Kidney tubule cell (primary cell): ENCODE results near the gene HIF1A.
"Not testable (repeated sequence)": the region's sequence is repeated elsewhere in the genome, so short reads cannot be mapped to it uniquely, and the experiment has no call there.

Experiments used
- DNase-seq: peaks from one replicate; pipeline ENCODE4 v3.0.0-alpha.2; 2018; ENCODE audit warnings: low spot score

HIF1A gene

GRCh38 chr14:61694830-61695694 is at the start of gene HIF1A:
HIF1A (plus strand) TSS chr14:61695513; CDS start chr14:61695805, 292 bp downstream.
- DNase-seq: peak; percentile 99

- DNase-seq: no peak
Observed at GRCh38 chr14:61646366-61647116, 48.8 kb upstream of the HIF1A start.

- no peak for DNase-seq
Observed at GRCh38 chr14:61647704-61648103, 47.6 kb upstream of the HIF1A start.

- no peak for DNase-seq
Observed at GRCh38 chr14:61648377-61648776, 46.9 kb upstream of the HIF1A start.

- DNase-seq: no peak
Observed at GRCh38 chr14:61649283-61649682, 46.0 kb upstream of the HIF1A start.

- no peak for DNase-seq
Observed at GRCh38 chr14:61651355-61651754, 44.0 kb upstream of the HIF1A start.

GRCh38 chr14:61652526-61653262 is 42.6 kb upstream of the HIF1A start:
- no peak for DNase-seq

- peak; percentile 83 for DNase-seq
Observed at GRCh38 chr14:61653507-61653906, 41.8 kb upstream of the HIF1A start.

GRCh38 chr14:61654026-61654425 is 41.3 kb upstream of the HIF1A start:
- DNase-seq: no peak

- DNase-seq: no peak
Observed at GRCh38 chr14:61655777-61656176, 39.5 kb upstream of the HIF1A start.

GRCh38 chr14:61656341-61656740 is 39.0 kb upstream of the HIF1A start:
- DNase-seq: no peak

GRCh38 chr14:61658111-61658510 is 37.2 kb upstream of the HIF1A start:
- DNase-seq: not testable (repeated sequence)

- no peak for DNase-seq
Observed at GRCh38 chr14:61659582-61659981, 35.7 kb upstream of the HIF1A start.

GRCh38 chr14:61661471-61662400 is 33.6 kb upstream of the HIF1A start:
- no peak for DNase-seq

GRCh38 chr14:61662437-61663311 is 32.6 kb upstream of the HIF1A start:
- DNase-seq: peak; percentile 92

GRCh38 chr14:61663312-61663979 is 31.9 kb upstream of the HIF1A start:
- no peak for DNase-seq

- DNase-seq: peak; percentile 86
Observed at GRCh38 chr14:61668282-61668681, 27.0 kb upstream of the HIF1A start.

- no peak for DNase-seq
Observed at GRCh38 chr14:61670576-61670975, 24.7 kb upstream of the HIF1A start.

GRCh38 chr14:61671082-61671481 is 24.2 kb upstream of the HIF1A start:
- DNase-seq: no peak

- DNase-seq: no peak
Observed at GRCh38 chr14:61672796-61673195, 22.5 kb upstream of the HIF1A start.
